IMR-90 (cell line): ENCODE data around the gene CBX8. TPM values are rescaled to one million over a fixed set of nuclear protein-coding genes. Genes with fewer than 3 reads are reported as not detected.

ENCODE experiments used
- ATAC-seq: fragments of 200-7000 bp; cut with Tn5 transposase; 2 replicates; pipeline ENCODE4 v1.9.1; 2020; ENCODE audit warnings: low read depth, mild to moderate bottlenecking, moderate library complexity
- BruUV-seq: library from RNA; stranded (reverse); fragments of 400-500 nt; replicated peaks from 2 replicates; lab custom pipeline; 2021; lab: Mats Ljungman, UMichigan
- CTCF ChIA-PET: fragments of 300-600 bp; formaldehyde crosslinking; extraction: SDS; loops from one replicate; lab custom pipeline; 2021; ENCODE audit warnings: antibody characterized with exemption; lab: Yijun Ruan, JAX
- POLR2A ChIA-PET: fragments of 300-600 bp; sonication (Branson Sonifier 250); formaldehyde crosslinking; loops from one replicate; lab custom pipeline; 2022; ENCODE audit warnings: antibody characterized with exemption; ENCODE audit not compliant: unreplicated experiment; lab: Charles Lee
- DNase-seq: peaks from one replicate; pipeline ENCODE4 v3.0.0; 2013
- H2AFZ ChIP-seq: replicated peaks from 2 replicates; pipeline ENCODE3; 2013; ENCODE audit warnings: low read length, mild to moderate bottlenecking; ENCODE audit not compliant: poor library complexity
- H2AK5ac ChIP-seq: 2 replicates; pipeline ENCODE4 v1.6.1; 2013; ENCODE audit warnings: low read depth, low read length, inconsistent platforms
- H2AK9ac ChIP-seq: replicated peaks from 2 replicates; pipeline ENCODE3; 2013; ENCODE audit warnings: mild to moderate bottlenecking, low read depth, low read length, moderate library complexity; ENCODE audit not compliant: poor library complexity
- H2BK120ac ChIP-seq: 2 replicates; pipeline ENCODE4 v1.6.1; 2013; ENCODE audit warnings: low read depth, low read length, inconsistent platforms
- H2BK15ac ChIP-seq: 3 replicates; pipeline ENCODE4 v1.6.1; 2013; ENCODE audit warnings: low read depth, low read length, inconsistent platforms
- H2BK20ac ChIP-seq: 2 replicates; pipeline ENCODE4 v1.6.1; 2013; ENCODE audit warnings: low read depth, mild to moderate bottlenecking, inconsistent platforms, low read length, moderate library complexity
- H2BK5ac ChIP-seq: 2 replicates; pipeline ENCODE4 v1.6.1; 2013; ENCODE audit warnings: mild to moderate bottlenecking, low read depth, low read length, inconsistent platforms; ENCODE audit not compliant: poor library complexity, severe bottlenecking
- H3K14ac ChIP-seq: replicated peaks from 2 replicates; pipeline ENCODE4 v1.6.1; 2013; ENCODE audit warnings: low read depth, low read length, inconsistent platforms
- H3K18ac ChIP-seq: 2 replicates; pipeline ENCODE4 v1.6.1; 2013; ENCODE audit warnings: low read depth, low read length, control low read depth
- H3K23ac ChIP-seq: 2 replicates; pipeline ENCODE4 v1.6.1; 2013; ENCODE audit warnings: low read depth, low read length, inconsistent platforms
- H3K27ac ChIP-seq: 2 replicates; pipeline ENCODE4 v1.5.1; 2013; ENCODE audit warnings: mild to moderate bottlenecking, control low read depth, low read length; ENCODE audit not compliant: insufficient read depth
- H3K27me3 ChIP-seq: 2 replicates; pipeline ENCODE4 v1.6.1; 2013; ENCODE audit warnings: low read length; ENCODE audit not compliant: control insufficient read depth, insufficient read depth
- H3K36me3 ChIP-seq: 2 replicates; pipeline ENCODE4 v1.6.1; 2013; ENCODE audit warnings: low read length, mixed read lengths; ENCODE audit not compliant: control insufficient read depth, insufficient read depth
- H3K4ac ChIP-seq: 2 replicates; pipeline ENCODE4 v1.6.1; 2013; ENCODE audit warnings: low read depth, low read length, inconsistent platforms
- H3K4me1 ChIP-seq: 2 replicates; pipeline ENCODE4 v1.6.1; 2013; ENCODE audit warnings: low read length, mixed read lengths; ENCODE audit not compliant: control insufficient read depth, insufficient read depth
- H3K4me2 ChIP-seq: 2 replicates; pipeline ENCODE4 v1.6.1; 2013; ENCODE audit warnings: low read depth, mild to moderate bottlenecking, control low read depth, low read length, moderate library complexity
- H3K4me3 ChIP-seq: 2 replicates; pipeline ENCODE4 v1.5.1; 2013; ENCODE audit warnings: low read depth, mild to moderate bottlenecking, control low read depth, low read length, moderate library complexity; ENCODE audit not compliant: insufficient read depth
- H3K56ac ChIP-seq: 2 replicates; pipeline ENCODE4 v1.6.1; 2013; ENCODE audit warnings: low read length, inconsistent platforms; ENCODE audit not compliant: insufficient read depth; ENCODE audit errors: extremely low read depth
- H3K79me1 ChIP-seq, 2 experiments: 2 replicates each; pipeline ENCODE4 v1.6.1; 2013; ENCODE audit warnings: low read length in 2 of 2, inconsistent platforms in 1 of 2, low read depth in 1 of 2
- H3K9ac ChIP-seq: 2 replicates; pipeline ENCODE4 v1.6.1; 2013; ENCODE audit warnings: low read depth, low read length, control low read depth
- H3K9me1 ChIP-seq: 2 replicates; pipeline ENCODE4 v1.6.1; 2013; ENCODE audit warnings: low read length, inconsistent platforms; ENCODE audit not compliant: insufficient read depth
- H3K9me3 ChIP-seq: 2 replicates; pipeline ENCODE4 v1.6.1; 2013; ENCODE audit warnings: low read length; ENCODE audit not compliant: control insufficient read depth, insufficient read depth
- H4K20me1 ChIP-seq: 2 replicates; pipeline ENCODE4 v1.6.1; 2013; ENCODE audit warnings: low read length, inconsistent platforms; ENCODE audit not compliant: insufficient read depth
- H4K5ac ChIP-seq: 2 replicates; pipeline ENCODE4 v1.6.1; 2013; ENCODE audit warnings: mild to moderate bottlenecking, low read depth, low read length, control low read depth
- H4K8ac ChIP-seq, 2 experiments: 2 replicates each; pipeline ENCODE4 v1.6.1; 2013; ENCODE audit warnings: low read depth in 2 of 2, low read length in 2 of 2, control low read depth in 1 of 2, inconsistent platforms in 1 of 2
- H4K91ac ChIP-seq: 2 replicates; pipeline ENCODE4 v1.6.1; 2013; ENCODE audit warnings: low read depth, low read length, inconsistent platforms; ENCODE audit not compliant: insufficient read depth
- BHLHE40 ChIP-seq: fragments of 150-350 bp; IDR thresholded peaks from 2 replicates; pipeline ENCODE4 v1.6.1; 2016; ENCODE audit warnings: mild to moderate bottlenecking, low read depth, low read length
- CEBPB ChIP-seq: IDR thresholded peaks from 2 replicates; pipeline ENCODE4 v1.6.1; 2012; ENCODE audit warnings: low read depth, low read length, improper control_type of control experiment
- CHD1 ChIP-seq: IDR thresholded peaks from 2 replicates; pipeline ENCODE4 v1.6.1; 2012; ENCODE audit warnings: low read depth, low read length, improper control_type of control experiment
- MAFK ChIP-seq: IDR thresholded peaks from 2 replicates; pipeline ENCODE4 v1.6.1; 2012; ENCODE audit warnings: low read depth, low read length, improper control_type of control experiment
- MAZ ChIP-seq: IDR thresholded peaks from 2 replicates; pipeline ENCODE4 v1.6.1; 2012; ENCODE audit warnings: low read depth, mild to moderate bottlenecking, low read length, improper control_type of control experiment, moderate library complexity, borderline replicate concordance
- MXI1 ChIP-seq: IDR thresholded peaks from 2 replicates; pipeline ENCODE4 v1.6.1; 2012; ENCODE audit warnings: low read depth, mild to moderate bottlenecking, low read length, moderate library complexity, borderline replicate concordance
- NFE2L2 ChIP-seq: fragments of 150-350 bp; IDR thresholded peaks from 2 replicates; pipeline ENCODE4 v1.6.1; 2016; ENCODE audit warnings: low read depth, mild to moderate bottlenecking, low read length
- POLR2A ChIP-seq: IDR thresholded peaks from 2 replicates; pipeline ENCODE4 v1.6.1; 2012; ENCODE audit warnings: mild to moderate bottlenecking, low read depth, low read length
- RAD21 ChIP-seq: IDR thresholded peaks from 2 replicates; pipeline ENCODE4 v1.6.1; 2012; ENCODE audit warnings: low read length, improper control_type of control experiment
- RFX5 ChIP-seq: IDR thresholded peaks from 2 replicates; pipeline ENCODE4 v1.8.0; 2012; ENCODE audit warnings: low read depth, mild to moderate bottlenecking, low read length, moderate library complexity
- SMC3 ChIP-seq: fragments of 150-350 bp; IDR thresholded peaks from 2 replicates; pipeline ENCODE4 v1.6.1; 2016; ENCODE audit warnings: low read depth, mild to moderate bottlenecking, antibody characterized with exemption, low read length, moderate library complexity
- WGBS, 2 experiments: methylation state at CpG; one replicate each; pipeline versions ENCODE4 v1.1.5 to v1.1.7; 2013; ENCODE audit warnings: missing lambda C conversion rate in 2 of 2; ENCODE audit not compliant: insufficient read length in 1 of 2; ENCODE audit errors: extremely low coverage in 2 of 2; 5-methylcytosine and 5-hydroxymethylcytosine counted together
- dilution Hi-C: fragments of 300-500 bp; cut with HindIII; formaldehyde crosslinking; loops from one replicate; pipeline ENCODE4 v1.14.3; 2018; ENCODE audit warnings: low sequenced_read_pairs; ENCODE audit not compliant: unreplicated experiment
- in situ Hi-C: fragments of 300-500 bp; cut with MboI; formaldehyde crosslinking; loops from 3 replicates; pipeline ENCODE4 v1.14.3; 2019; ENCODE audit warnings: low sequenced_read_pairs, inconsistent platforms, mixed read lengths
- intact Hi-C: fragments of 100-400 bp; cut with micrococcal nuclease; formaldehyde crosslinking; loops from 2 replicates; pipeline ENCODE4 v1.10.0; 2022
- polyA plus RNA-seq, 3 experiments: library from polyadenylated mRNA; depleted of rRNA; stranded (reverse); fragments of >200 nt; gene quantifications; 2 replicates each; pipeline ENCODE4 v1.2.3, GENCODE V29; 2012; ENCODE audit warnings: low replicate concordance in 1 of 3
- total RNA-seq: library from RNA; depleted of rRNA; stranded (reverse); fragments of >200 nt; gene quantifications from 2 replicates; pipeline ENCODE4 v1.2.3, GENCODE V29; 2012
- TF ChIP-seq, protein P1 (sequence below): fragments of 150-350 bp; IDR thresholded peaks from 2 replicates; pipeline ENCODE4 v1.6.1; 2016; ENCODE audit warnings: low read depth, mild to moderate bottlenecking, low read length, moderate library complexity, borderline replicate concordance
- TF ChIP-seq, protein P2 (sequence below): conservative IDR thresholded peaks from 2 replicates; pipeline ENCODE4 v1.5.1; 2012; ENCODE audit warnings: mild to moderate bottlenecking, low read depth, low read length, improper control_type of control experiment
- TF ChIP-seq, protein P3 (sequence below): fragments of 150-350 bp; IDR thresholded peaks from 2 replicates; pipeline ENCODE4 v1.6.1; 2017; ENCODE audit warnings: mild to moderate bottlenecking, antibody characterized with exemption, low read length, low read depth

Gene CBX8
- total and polyA plus RNA-seq, 2 of the 4 experiments (the other 2 are of a cell fraction): 3.2 to 5.4 TPM

DNA sequence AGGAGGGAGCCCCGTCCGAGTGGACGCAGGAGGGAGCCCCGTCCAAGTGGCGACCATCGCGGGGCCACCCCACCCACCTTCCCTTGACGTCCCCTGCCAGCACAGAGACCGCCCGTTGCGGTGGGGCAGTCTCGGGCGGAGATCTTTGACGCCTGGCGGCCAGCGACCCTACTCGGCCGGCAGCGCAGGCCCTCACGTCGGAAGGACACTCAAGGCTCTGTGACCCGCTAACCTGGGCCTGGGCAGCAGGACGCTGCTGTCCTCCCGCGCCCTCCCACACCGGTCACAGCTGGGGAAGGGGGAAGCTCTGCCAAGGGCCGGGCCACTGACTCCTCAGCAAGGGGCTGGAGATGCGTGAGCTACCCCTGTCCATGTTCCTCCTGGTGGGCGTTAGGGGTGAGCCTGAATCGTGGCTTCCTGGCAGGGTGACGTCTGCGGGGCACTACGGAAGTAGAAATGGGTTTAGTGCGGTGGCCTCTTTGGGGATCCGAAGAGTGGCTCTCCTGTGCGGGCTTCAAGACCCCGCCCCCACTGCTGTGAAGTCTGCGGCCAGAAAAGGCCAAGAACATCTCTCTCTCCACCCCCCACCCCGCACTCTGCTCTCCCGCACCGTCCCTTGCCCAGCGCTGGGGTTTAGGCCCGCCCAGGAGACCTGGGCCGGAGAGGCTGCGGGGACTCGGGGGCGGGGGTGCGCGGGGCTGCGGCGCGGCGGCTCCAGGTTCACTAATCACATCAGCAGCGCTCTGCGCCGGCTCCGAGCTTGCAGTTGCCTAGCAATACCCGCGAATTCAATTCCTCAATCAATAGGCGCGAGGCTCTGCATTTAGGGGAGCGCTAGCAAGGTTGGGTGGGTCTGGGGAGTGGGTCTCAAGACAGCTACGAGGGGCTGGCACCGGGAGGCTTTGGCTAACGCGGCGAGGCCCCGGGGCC is 5.8 kb downstream of the CBX8 start:
- no peak overlapping the region; the same call in 1 of the 2 replicates for H3K23ac ChIP-seq
- H2BK5ac ChIP-seq: no peak overlapping the region
- no peak overlapping the region for H4K91ac ChIP-seq
- H3K4me1 ChIP-seq: peaks cover 16% of the 10 kb centered on the region
- no peaks in the 10 kb centered on the region for H3K9me3 ChIP-seq
- no TSS peak for BruUV-seq
- no peak overlapping the region for H4K8ac ChIP-seq
- H3K4me3 ChIP-seq: no peak overlapping the region
- H2AFZ ChIP-seq: no peak overlapping the region
- H3K9me1 ChIP-seq: peaks cover 4% of the 10 kb centered on the region; the same call in 1 of the 2 replicates
- peaks cover 9% of the 10 kb centered on the region for H4K20me1 ChIP-seq
- ATAC-seq: no peak
- dilution Hi-C loops: no loop called here
- H3K9ac ChIP-seq: no peak overlapping the region
- no peak overlapping the region for H2BK20ac ChIP-seq
- H3K4ac ChIP-seq: no peak overlapping the region
- H3K4me2 ChIP-seq: no peak overlapping the region
- H3K14ac ChIP-seq: no peak overlapping the region
- ChIA-PET POLR2A (no interaction called here), CTCF (no interaction called here)
- H4K5ac ChIP-seq: no peak overlapping the region
- H3K27me3 ChIP-seq: peaks cover 37% of the 10 kb centered on the region
- intact Hi-C loops: loop anchor here (1.0 kb wide), 1 partner anchor 197 kb away; no protein-coding TSS in a partner anchor
- no peak overlapping the region for H3K27ac ChIP-seq
- 16% methylated on average over 22 of the region's 68 CpGs; no CpG with 5 or more reads in 1 of the 2 experiments for WGBS, 2 experiments
- no peak overlapping the region for H3K56ac ChIP-seq
- H2AK9ac ChIP-seq: peak overlapping the region; percentile 56
- in situ Hi-C loops: loop anchor here (5.0 kb wide), 1 partner anchor 196 kb away; no protein-coding TSS in a partner anchor
- no peak overlapping the region for H2BK15ac ChIP-seq
- no peak for DNase-seq
- no peak overlapping the region for H2AK5ac ChIP-seq
- peaks cover 9% of the 10 kb centered on the region; the same call in 1 of the 2 replicates for H3K36me3 ChIP-seq
- peaks cover 5 to 18% of the 10 kb centered on the region in 2 experiments; a peak in 2 of 4 replicates for H3K79me1 ChIP-seq
- H3K18ac ChIP-seq: no peak overlapping the region
- no peak overlapping the region for H2BK120ac ChIP-seq
- TF ChIP-seq, protein P1, sequence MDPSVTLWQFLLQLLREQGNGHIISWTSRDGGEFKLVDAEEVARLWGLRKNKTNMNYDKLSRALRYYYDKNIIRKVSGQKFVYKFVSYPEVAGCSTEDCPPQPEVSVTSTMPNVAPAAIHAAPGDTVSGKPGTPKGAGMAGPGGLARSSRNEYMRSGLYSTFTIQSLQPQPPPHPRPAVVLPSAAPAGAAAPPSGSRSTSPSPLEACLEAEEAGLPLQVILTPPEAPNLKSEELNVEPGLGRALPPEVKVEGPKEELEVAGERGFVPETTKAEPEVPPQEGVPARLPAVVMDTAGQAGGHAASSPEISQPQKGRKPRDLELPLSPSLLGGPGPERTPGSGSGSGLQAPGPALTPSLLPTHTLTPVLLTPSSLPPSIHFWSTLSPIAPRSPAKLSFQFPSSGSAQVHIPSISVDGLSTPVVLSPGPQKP: no peak
- TF ChIP-seq MAFK: no peak
- TF ChIP-seq POLR2A: no peak
- no peak for TF ChIP-seq CEBPB
- no peak for TF ChIP-seq NFE2L2
- no peak for TF ChIP-seq RFX5
- no peak for TF ChIP-seq SMC3
- TF ChIP-seq BHLHE40: no peak
- no peak for TF ChIP-seq MAZ
- TF ChIP-seq RAD21: no peak
- TF ChIP-seq MXI1: no peak
- TF ChIP-seq, protein P2, sequence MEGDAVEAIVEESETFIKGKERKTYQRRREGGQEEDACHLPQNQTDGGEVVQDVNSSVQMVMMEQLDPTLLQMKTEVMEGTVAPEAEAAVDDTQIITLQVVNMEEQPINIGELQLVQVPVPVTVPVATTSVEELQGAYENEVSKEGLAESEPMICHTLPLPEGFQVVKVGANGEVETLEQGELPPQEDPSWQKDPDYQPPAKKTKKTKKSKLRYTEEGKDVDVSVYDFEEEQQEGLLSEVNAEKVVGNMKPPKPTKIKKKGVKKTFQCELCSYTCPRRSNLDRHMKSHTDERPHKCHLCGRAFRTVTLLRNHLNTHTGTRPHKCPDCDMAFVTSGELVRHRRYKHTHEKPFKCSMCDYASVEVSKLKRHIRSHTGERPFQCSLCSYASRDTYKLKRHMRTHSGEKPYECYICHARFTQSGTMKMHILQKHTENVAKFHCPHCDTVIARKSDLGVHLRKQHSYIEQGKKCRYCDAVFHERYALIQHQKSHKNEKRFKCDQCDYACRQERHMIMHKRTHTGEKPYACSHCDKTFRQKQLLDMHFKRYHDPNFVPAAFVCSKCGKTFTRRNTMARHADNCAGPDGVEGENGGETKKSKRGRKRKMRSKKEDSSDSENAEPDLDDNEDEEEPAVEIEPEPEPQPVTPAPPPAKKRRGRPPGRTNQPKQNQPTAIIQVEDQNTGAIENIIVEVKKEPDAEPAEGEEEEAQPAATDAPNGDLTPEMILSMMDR: no peak
- TF ChIP-seq CHD1: no peak
- TF ChIP-seq, protein P3, sequence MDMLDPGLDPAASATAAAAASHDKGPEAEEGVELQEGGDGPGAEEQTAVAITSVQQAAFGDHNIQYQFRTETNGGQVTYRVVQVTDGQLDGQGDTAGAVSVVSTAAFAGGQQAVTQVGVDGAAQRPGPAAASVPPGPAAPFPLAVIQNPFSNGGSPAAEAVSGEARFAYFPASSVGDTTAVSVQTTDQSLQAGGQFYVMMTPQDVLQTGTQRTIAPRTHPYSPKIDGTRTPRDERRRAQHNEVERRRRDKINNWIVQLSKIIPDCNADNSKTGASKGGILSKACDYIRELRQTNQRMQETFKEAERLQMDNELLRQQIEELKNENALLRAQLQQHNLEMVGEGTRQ: no peak
